ENCODE data around the gene ZC3H7A.
"Not testable (repeated sequence)": the region's sequence is repeated elsewhere in the genome, so short reads cannot be mapped to it uniquely, and the experiment has no call there.

Gene ZC3H7A

DNA sequence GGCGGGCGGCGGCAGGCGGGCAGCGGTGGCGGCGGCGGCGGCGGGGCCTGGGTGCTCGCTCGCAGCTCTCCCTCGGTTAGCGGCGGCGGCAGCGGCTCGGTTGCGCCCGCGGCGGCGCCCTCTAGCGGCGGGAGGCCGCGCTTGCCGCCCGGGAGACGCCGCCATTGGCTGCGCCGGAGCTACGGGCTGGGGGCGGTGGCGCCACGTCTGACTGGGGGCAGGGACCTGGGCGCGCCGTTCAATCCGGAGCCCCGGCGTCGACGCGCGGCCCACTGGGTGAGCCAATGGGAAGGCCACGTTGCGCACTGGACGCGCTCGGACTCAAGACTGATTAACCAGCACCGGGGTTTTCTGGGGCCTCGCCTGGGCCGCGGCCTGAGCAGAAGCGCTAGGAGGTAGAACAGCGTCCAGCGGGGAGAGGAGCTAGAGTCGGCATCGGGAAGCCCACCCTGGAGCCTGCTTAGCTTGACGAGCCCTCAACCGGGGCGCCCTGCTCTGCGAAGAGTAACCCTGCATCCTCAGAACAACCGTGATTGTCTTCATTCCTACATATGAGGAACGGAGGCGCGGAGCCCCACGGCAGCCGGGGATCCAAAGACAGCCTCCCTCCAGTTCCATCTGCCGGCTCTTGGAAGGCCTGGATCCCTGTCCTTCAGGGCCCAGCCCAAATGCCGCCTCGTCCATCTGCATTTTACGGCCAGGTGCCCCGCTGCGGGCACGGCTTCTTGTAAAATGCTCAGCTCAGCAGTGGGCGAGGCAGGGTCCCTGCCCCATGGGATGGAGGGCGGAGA lies at the start of gene ZC3H7A:
ZC3H7A (minus strand) TSS at position 93 of the 791 bp plus-strand sequence. CDS start 14,904 bp downstream, outside the sequence.
- peak; percentile 95 for DNase-seq

- no peak for DNase-seq
These were observed 47.4 kb upstream of the ZC3H7A start for GRCh38 chr16:11844499-11844898.

DNA sequence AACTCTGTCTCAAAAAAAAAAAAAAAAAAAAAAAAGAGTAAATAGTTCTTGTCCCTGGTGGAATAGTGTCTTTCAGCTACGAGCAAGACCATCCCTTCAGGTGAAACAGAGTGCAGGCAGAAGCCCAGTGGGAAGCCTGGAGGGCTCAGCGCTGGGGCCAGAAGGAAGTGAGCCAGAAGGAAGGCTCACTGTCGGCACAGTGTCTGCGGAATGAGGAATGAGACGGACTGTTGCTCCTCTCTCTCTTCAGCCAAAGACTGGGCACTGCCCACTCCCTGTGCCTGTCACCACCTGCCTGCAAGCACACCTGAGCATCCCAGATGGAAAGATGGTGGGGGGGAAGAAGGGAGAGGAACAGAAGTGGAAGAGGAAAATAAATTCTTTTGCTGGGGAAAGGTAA lies 46.8 kb upstream of the ZC3H7A start:
- no peak for DNase-seq

DNA sequence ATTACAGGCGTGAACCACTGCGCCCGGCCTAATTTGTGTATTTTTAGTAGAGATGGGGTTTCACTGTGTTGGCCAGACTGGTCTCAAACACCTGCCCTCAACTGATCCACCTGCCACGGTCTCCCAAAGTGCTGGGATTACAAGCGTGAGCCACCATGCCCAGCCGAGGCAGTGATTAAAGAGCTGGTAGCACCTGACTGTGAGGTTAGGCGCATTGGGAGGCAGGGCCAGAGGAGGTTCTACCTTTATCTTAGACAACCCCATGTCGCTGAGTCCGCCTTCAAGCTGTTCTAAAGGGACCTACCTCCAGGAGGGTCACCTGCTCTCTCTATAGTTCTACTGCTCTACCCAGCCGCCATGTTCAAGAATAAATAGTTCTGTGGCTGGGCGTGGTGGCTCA lies 46.1 kb upstream of the ZC3H7A start:
- no peak for DNase-seq

GRCh38 chr16:11841026-11841425 lies 44.0 kb upstream of the ZC3H7A start:
- DNase-seq = no peak

- DNase-seq = no peak
These were observed 39.7 kb upstream of the ZC3H7A start for GRCh38 chr16:11836650-11837244.

DNA sequence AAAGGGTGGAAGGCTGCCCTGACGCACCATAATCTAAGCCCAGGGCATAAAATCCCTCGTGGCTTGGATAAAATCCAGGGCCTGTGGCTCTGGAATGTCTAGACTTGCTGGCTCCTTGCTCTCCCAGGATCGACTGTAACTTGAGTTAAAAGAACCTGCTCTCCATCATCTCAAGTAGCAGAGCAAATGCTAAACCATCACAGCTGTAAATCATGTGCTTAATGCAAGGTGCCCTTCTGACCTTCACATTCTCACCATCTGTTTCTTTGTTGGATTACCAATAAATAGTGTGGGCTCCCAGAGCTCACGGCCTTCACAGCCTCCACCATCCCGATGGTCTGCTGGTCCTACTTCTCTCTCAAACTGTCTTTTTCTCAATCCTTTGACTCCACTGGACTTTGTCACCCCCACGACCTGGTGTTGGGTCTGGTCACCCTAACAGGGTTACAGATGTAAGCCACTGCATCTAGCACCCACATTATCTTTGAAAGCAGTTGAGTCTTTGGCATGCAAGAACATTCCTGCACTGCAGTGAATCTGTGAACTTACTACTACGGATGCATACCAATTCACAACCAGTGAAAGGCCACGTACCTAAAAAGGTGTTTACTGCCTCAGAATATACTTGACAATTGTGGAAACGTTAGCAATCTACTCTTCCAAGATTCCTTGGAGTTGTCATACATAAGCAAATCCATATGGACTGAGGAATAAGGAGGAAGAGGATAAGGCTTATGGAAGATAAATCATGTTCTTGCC lies 39.0 kb upstream of the ZC3H7A start:
- DNase-seq = no peak

DNA sequence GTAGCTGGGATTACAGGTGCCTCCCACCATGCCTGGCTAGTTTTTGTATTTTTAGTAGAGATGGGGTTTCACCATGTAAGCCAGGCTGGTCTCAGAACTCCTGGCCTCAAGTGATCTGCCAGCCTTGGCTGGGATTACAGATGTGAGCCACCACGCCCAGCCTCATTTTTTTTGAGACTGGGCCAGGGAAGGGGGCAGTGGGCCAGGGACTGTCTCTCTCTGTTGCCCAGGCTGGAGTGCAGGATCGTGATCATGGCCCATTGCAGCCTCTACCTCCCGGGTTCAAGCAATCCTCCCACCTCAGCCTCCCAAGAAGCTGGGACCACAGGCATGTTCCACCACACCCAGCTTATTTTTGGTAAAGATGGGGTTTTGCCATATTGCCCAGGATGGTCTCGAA lies 38.3 kb upstream of the ZC3H7A start:
- no peak for DNase-seq

DNA sequence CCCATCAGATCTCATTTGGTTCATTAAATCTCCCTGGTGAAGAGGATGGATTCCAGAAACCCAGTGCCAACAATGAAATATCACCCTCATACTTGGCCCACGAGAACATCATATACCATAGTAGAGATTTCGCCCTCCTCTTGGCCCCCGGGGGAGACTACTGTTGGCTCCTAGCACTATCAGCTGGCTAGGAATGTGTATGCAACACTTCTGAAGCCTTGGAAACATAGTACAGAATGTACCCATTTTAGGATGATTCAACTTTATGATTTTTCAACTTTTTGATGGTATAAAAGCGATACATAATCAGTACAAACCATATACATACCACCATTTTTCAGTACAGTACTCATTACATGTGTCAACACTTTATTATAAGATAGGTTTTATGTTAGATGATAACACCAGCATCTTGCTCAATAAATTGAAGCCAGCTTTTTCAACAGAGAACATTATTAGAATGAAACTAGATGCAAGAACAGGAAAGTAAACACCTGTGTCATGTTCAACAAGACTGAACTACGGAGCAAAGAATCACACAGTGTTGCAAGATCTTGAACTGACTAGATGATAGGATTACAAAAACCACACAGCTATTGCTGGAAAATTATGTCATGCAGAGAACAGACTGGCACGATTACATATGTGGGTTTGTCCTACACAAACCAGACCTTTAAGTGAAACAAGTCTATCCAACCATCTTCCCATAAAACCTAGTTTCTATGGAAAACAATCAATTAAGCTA lies 37.1 kb upstream of the ZC3H7A start:
- DNase-seq = no peak

- no peak for DNase-seq
These were observed 31.6 kb upstream of the ZC3H7A start for GRCh38 chr16:11828696-11829095.

DNA sequence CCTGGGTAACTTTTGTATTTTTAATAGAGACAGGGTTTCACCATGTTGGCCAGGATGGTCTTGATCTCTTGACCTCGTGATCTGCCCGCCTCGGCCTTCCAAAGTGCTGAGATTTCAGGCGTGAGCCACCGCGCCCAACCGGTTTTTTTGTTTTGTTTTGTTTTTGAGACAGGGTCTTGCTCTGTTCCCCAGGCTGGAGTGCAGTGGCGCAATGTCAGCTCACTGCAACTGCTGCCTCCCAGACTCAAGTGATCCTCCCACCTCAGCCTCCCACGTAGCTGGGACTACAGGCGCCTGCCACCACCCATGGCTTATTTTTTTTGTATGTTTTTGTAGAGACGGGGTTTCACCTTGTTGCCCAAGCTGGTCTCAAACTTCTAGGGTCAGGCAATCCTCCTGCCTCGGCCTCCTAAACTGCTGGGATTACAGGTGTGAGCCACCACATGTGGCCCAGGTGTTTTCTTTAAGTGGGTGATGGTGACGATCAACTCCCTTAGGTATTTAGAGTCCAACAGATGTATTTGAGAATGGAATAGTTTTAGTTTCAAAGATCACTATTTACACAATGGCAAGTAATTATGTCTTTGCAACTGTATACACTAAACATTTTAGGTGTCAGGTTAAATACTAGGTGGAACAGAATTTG lies 28.6 kb upstream of the ZC3H7A start:
- DNase-seq = not testable (repeated sequence)

- DNase-seq = peak; percentile 35
These were observed 27.3 kb upstream of the ZC3H7A start for GRCh38 chr16:11824362-11824761.

- not testable (repeated sequence) for DNase-seq
These were observed 26.6 kb upstream of the ZC3H7A start for GRCh38 chr16:11823645-11824044.

DNA sequence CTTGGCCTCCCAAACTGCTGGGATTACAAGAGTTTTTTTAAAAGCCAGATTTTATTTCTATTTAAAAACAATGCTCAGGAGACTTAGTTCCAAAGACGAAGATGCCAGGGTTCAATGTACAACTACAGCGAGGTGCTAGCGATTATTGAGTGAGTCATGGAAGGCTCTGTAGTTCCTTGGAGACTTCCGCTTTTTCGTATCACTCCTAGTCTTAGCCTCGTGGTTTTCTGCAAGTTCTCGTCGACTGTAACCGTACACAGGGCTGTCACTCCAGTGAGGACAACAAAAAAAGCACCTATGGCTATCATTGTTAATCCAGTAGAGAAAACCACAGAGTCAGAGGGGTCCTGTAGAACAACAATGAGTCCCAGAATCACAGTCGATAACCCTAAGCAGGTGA lies 22.7 kb upstream of the ZC3H7A start:
- peak; percentile 16 for DNase-seq

- not testable (repeated sequence) for DNase-seq
These were observed 21.9 kb upstream of the ZC3H7A start for GRCh38 chr16:11818970-11819369.

- DNase-seq = no peak
These were observed 19.1 kb upstream of the ZC3H7A start for GRCh38 chr16:11816123-11816522.

DNA sequence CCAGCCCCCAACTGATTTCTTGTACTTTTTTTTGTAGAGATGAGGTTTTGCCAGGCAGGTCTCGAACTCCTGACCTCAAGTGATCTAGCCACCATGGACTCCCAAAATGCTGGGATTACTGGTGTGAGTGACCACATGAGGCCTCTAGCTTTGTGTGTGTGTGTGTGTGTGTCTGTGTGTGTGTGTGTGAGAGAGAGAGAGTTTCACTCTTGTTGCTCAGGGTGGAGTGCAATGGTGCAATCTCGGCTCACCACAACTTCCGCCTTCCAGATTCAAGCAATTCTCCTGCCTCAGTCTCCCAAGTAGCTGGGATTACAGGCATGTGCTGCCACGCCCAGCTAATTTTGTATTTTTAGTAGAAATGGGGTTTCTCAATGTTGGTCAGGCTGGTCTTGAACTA lies 17.7 kb upstream of the ZC3H7A start:
- peak; percentile 47 for DNase-seq

GRCh38 chr16:11806721-11807120 lies 9.7 kb upstream of the ZC3H7A start:
- no peak for DNase-seq

DNA sequence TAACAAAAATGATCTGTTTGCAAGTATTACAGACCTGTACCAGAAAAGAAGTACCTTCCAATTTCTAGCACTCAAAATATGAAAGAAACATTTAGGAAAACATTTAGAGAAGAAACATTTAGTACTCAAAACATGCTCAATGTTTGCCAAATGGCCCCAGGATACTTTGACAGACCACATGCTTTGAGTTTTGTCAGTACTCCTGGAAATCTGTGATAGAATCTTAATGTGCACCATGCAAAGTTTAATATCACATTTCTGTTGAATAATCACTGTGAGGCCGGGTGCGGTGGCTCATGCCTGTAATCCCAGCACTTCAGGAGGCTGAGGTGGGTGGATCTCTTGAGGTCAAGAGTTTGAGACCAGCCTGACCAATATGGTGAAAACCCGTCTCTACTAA lies 8.5 kb upstream of the ZC3H7A start:
- no peak for DNase-seq

DNA sequence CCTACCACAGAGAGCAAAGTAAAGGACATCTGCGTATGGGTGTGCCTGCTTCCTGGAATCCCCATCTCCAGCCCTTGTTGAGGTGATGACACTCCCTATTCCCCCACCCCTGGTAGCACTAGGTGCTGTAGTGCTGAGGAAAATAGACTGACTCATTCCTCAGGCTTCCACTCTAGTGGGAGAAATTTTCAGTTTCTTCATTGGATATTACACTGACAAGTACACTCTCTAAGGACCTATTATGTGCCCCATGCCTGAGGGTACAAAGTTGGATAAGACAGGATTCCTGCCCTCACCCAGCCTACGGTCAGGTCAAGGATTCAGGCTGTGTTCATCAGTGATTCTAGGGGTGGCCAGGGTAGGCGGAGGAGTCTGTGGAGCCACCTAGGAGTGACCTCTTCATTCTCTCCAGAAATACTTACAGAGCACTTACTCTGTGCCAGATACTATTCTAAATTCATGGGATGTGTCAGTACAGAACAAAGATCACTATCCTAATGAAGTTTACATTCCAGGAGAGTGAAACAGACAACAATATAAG lies 4.5 kb upstream of the ZC3H7A start:
- DNase-seq = no peak

- no peak for DNase-seq
These were observed 3.3 kb upstream of the ZC3H7A start for GRCh38 chr16:11800382-11800718.
